ENCODE results near the gene MYADML2. TPM values are rescaled to one million over a fixed set of nuclear protein-coding genes. Genes with fewer than 3 reads are reported as not detected.
A peak's percentile ranks its signal among the peaks of the same experiment; 100 is the strongest.

MYADML2 gene
- total RNA-seq, 4 donors from 2014 or later: 0.76 TPM; not detected in 3

- DNase-seq: no peak
- Histone ChIP-seq H3K9me3 (no peaks in the 10 kb centered on the region), H3K27me3 (no peaks in the 10 kb centered on the region), H3K4me1 (peaks cover 10 to 27% (median 13%) of the 10 kb centered on the region in 4 donors), H3K4me3 (no peak overlapping the region), H3K27ac (no peak overlapping the region), H3K36me3 (peaks cover 0 to 51% (median 5%) of the 10 kb centered on the region in 3 donors)
- no peak for TF ChIP-seq POLR2A (IDR thresholded peaks at IDR 0.05)
- no peak for TF ChIP-seq CTCF (IDR thresholded peaks at IDR 0.05)
Observed at GRCh38 chr17:81913394-81914102, 33.5 kb downstream of the MYADML2 start.

- no peak overlapping the region for H3K27ac ChIP-seq
- no peaks in the 10 kb centered on the region for H3K9me3 ChIP-seq
- no peak overlapping the region for H3K4me3 ChIP-seq
- TF ChIP-seq POLR2A (IDR thresholded peaks at IDR 0.05) (no peak), CTCF (IDR thresholded peaks at IDR 0.05) (no peak)
- DNase-seq: no peak
- H3K36me3 ChIP-seq: peaks cover 0 to 60% (median 5%) of the 10 kb centered on the region in 3 donors
- peaks cover 6 to 22% (median 8%) of the 10 kb centered on the region in 4 donors for H3K4me1 ChIP-seq
- no peaks in the 10 kb centered on the region for H3K27me3 ChIP-seq
Observed at GRCh38 chr17:81912441-81913309, 34.4 kb downstream of the MYADML2 start.

- H3K9me3 ChIP-seq: no peaks in the 10 kb centered on the region
- H3K4me3 ChIP-seq: peak overlapping the region in 1 of 4 donors; percentile 83
- H3K4me1 ChIP-seq: peaks cover 4 to 17% (median 8%) of the 10 kb centered on the region in 4 donors
- peaks cover 0 to 67% (median 5%) of the 10 kb centered on the region in 3 donors for H3K36me3 ChIP-seq
- TF ChIP-seq POLR2A (IDR thresholded peaks at IDR 0.05) (no peak), CTCF (IDR thresholded peaks at IDR 0.05) (no peak)
- no peaks in the 10 kb centered on the region for H3K27me3 ChIP-seq
- peak overlapping the region in 3 of 4 donors; percentile 4 to 36 (median 24) for H3K27ac ChIP-seq
- DNase-seq: no peak
Observed at GRCh38 chr17:81911969-81912368, 35.1 kb downstream of the MYADML2 start.

- peak in 3 of 6 experiments; percentile 9 to 30 (median 18) for TF ChIP-seq CTCF (IDR thresholded peaks at IDR 0.05)
- TF ChIP-seq POLR2A (IDR thresholded peaks at IDR 0.05): peak in 1 of 2 donors; percentile 77
- H3K27me3 ChIP-seq: no peaks in the 10 kb centered on the region
- peak; percentile 94 to 97 (median 97) for DNase-seq
- H3K9me3 ChIP-seq: no peaks in the 10 kb centered on the region
- peaks cover 0 to 72% (median 5%) of the 10 kb centered on the region in 3 donors for H3K36me3 ChIP-seq
- peaks cover 0 to 11% (median 8%) of the 10 kb centered on the region in 4 donors for H3K4me1 ChIP-seq
- peak within 1 kb of the TSS; percentile 61 to 99 (median 86) for H3K4me3 ChIP-seq
- peak within 1 kb of the TSS; percentile 61 to 96 (median 78) for H3K27ac ChIP-seq
Observed at GRCh38 chr17:81911277-81911961, 35.6 kb downstream of the MYADML2 start, which contains the start of gene PCYT2. PCYT2 (minus strand) TSS chr17:81911399; CDS start chr17:81911355, 44 bp downstream.

- peaks cover 0 to 76% (median 5%) of the 10 kb centered on the region in 3 donors for H3K36me3 ChIP-seq
- no peaks in the 10 kb centered on the region for H3K27me3 ChIP-seq
- no peaks in the 10 kb centered on the region for H3K9me3 ChIP-seq
- H3K4me1 ChIP-seq: peaks cover 0 to 11% (median 8%) of the 10 kb centered on the region in 4 donors
- peak in 1 of 3 donors; percentile 22 for DNase-seq
- H3K27ac ChIP-seq: peak overlapping the region; percentile 61 to 96 (median 78)
- peak overlapping the region; percentile 61 to 99 (median 86) for H3K4me3 ChIP-seq
- TF ChIP-seq POLR2A (IDR thresholded peaks at IDR 0.05): no peak
Observed at GRCh38 chr17:81910840-81911276, 36.2 kb downstream of the MYADML2 start.

All from Peyer's patch (tissue), 4 donors.